Neural progenitor cell (in vitro differentiated cells): ENCODE results near the gene CFAP61. TPM values are rescaled to one million over a fixed set of nuclear protein-coding genes. Genes with fewer than 3 reads are reported as not detected.

Source experiments
- DNase-seq: peaks from one replicate; pipeline ENCODE4 v3.0.0-alpha.2; 2016; ENCODE audit warnings: low spot score
- H2AFZ ChIP-seq: fragments of 200-600 bp; sonication (generic); replicated peaks from 2 replicates; pipeline ENCODE4 v1.6.1; 2016; ENCODE audit warnings: antibody characterized with exemption
- H3F3A ChIP-seq: fragments of 200-600 bp; sonication (generic); 2 replicates; pipeline ENCODE4 v1.6.1; 2016; ENCODE audit warnings: antibody characterized with exemption, low read depth
- H3K27ac ChIP-seq: fragments of 200-600 bp; sonication (generic); 2 replicates; pipeline ENCODE4 v1.5.1; 2016; ENCODE audit warnings: mild to moderate bottlenecking
- H3K27me3 ChIP-seq: fragments of 200-600 bp; sonication (generic); 2 replicates; pipeline ENCODE4 v1.6.1; 2016; ENCODE audit warnings: mild to moderate bottlenecking, moderate library complexity
- H3K36me3 ChIP-seq: fragments of 200-600 bp; sonication (generic); 2 replicates; pipeline ENCODE4 v1.5.1; 2016
- H3K4me1 ChIP-seq: fragments of 200-600 bp; sonication (generic); 2 replicates; pipeline ENCODE4 v1.6.1; 2016; ENCODE audit warnings: mixed run types
- H3K4me2 ChIP-seq: fragments of 200-600 bp; sonication (generic); 2 replicates; pipeline ENCODE4 v1.6.1; 2016
- H3K4me3 ChIP-seq: fragments of 200-600 bp; sonication (generic); 2 replicates; pipeline ENCODE4 v1.5.1; 2016
- H3K79me2 ChIP-seq: fragments of 200-600 bp; sonication (generic); 2 replicates; pipeline ENCODE4 v1.6.1; 2016; ENCODE audit warnings: low read depth
- H3K9ac ChIP-seq: fragments of 200-600 bp; sonication (generic); 2 replicates; pipeline ENCODE4 v1.6.1; 2016
- H3K9me3 ChIP-seq: fragments of 200-600 bp; sonication (generic); 2 replicates; pipeline ENCODE4 v1.5.1; 2016; ENCODE audit warnings: low read depth
- H4K20me1 ChIP-seq: fragments of 200-600 bp; sonication (generic); 2 replicates; pipeline ENCODE4 v1.6.1; 2016; ENCODE audit warnings: low read depth
- H3K27ac Mint-ChIP-seq: 3 replicates; pipeline ENCODE4 v1.8.0; 2021; ENCODE audit warnings: mixed read lengths
- H3K27me3 Mint-ChIP-seq: 2 replicates; pipeline ENCODE4 v1.8.0; 2022; ENCODE audit warnings: low read depth, mild to moderate bottlenecking, inconsistent platforms, moderate library complexity, mixed read lengths; ENCODE audit not compliant: insufficient read depth
- H3K36me3 Mint-ChIP-seq: 3 replicates; pipeline ENCODE4 v1.8.0; 2021; ENCODE audit warnings: mixed read lengths
- H3K4me1 Mint-ChIP-seq: 3 replicates; pipeline ENCODE4 v1.8.0; 2021; ENCODE audit warnings: mixed read lengths
- H3K4me3 Mint-ChIP-seq: 3 replicates; pipeline ENCODE4 v1.8.0; 2021; ENCODE audit warnings: mild to moderate bottlenecking, moderate library complexity, mixed read lengths
- H3K9me3 Mint-ChIP-seq: 3 replicates; pipeline ENCODE4 v1.8.0; 2020; ENCODE audit warnings: mixed read lengths
- CTCF ChIP-seq: fragments of 200-600 bp; sonication (generic); IDR thresholded peaks from 2 replicates; pipeline ENCODE4 v1.5.1; 2017; ENCODE audit warnings: antibody characterized with exemption, mild to moderate bottlenecking
- EZH2 ChIP-seq: fragments of 200-600 bp; sonication (generic); IDR thresholded peaks from 2 replicates; pipeline ENCODE4 v1.6.1; 2017; ENCODE audit warnings: antibody characterized with exemption, mild to moderate bottlenecking, moderate library complexity
- EZH2phosphoT487 ChIP-seq: fragments of 200-600 bp; sonication (generic); IDR thresholded peaks from 2 replicates; pipeline ENCODE4 v1.6.1; 2017; ENCODE audit warnings: antibody characterized with exemption
- total RNA-seq: library from RNA; depleted of rRNA; stranded (reverse); fragments of >200 nt; gene quantifications from 2 replicates; pipeline ENCODE4 v1.2.3, GENCODE V29; 2015; ENCODE audit warnings: low replicate concordance

The CFAP61 gene
- total RNA-seq, 1 donor from 2014 or later = not detected

GRCh38 chr20:20246996-20247633 lies 194.8 kb downstream of the CFAP61 start:
- Mint-ChIP-seq H3K27ac (no peak overlapping the region), H3K27me3 (peaks cover 5% of the 10 kb centered on the region), H3K36me3 (peaks cover 9% of the 10 kb centered on the region), H3K4me3 (no peak overlapping the region), H3K9me3 (peaks cover 26% of the 10 kb centered on the region), H3K4me1 (peaks cover 12% of the 10 kb centered on the region)
- Histone ChIP-seq H4K20me1 (no peaks in the 10 kb centered on the region), H3K9me3 (no peaks in the 10 kb centered on the region), H3K4me2 (no peak overlapping the region), H3K4me3 (no peak overlapping the region), H2AFZ (no peak overlapping the region), H3K27ac (no peak overlapping the region), H3K36me3 (no peaks in the 10 kb centered on the region), H3F3A (no peaks in the 10 kb centered on the region), H3K27me3 (no peaks in the 10 kb centered on the region), H3K4me1 (peaks cover 3% of the 10 kb centered on the region), H3K79me2 (no peaks in the 10 kb centered on the region), H3K9ac (no peak overlapping the region)
- DNase-seq = no peak
- TF ChIP-seq CTCF = no peak
- TF ChIP-seq EZH2 = no peak
- no peak for TF ChIP-seq EZH2phosphoT487

- H3K36me3 ChIP-seq = no peaks in the 10 kb centered on the region
- Mint-ChIP-seq H3K4me3 (no peak overlapping the region), H3K27me3 (peaks cover 7% of the 10 kb centered on the region), H3K27ac (no peak overlapping the region), H3K36me3 (peaks cover 7% of the 10 kb centered on the region), H3K9me3 (peaks cover 18% of the 10 kb centered on the region), H3K4me1 (peaks cover 4% of the 10 kb centered on the region)
- DNase-seq = no peak
- no peak overlapping the region for H3K4me2 ChIP-seq
- H3K27me3 ChIP-seq = no peaks in the 10 kb centered on the region
- no peak overlapping the region for H3K4me3 ChIP-seq
- no peaks in the 10 kb centered on the region for H3K79me2 ChIP-seq
- no peaks in the 10 kb centered on the region for H3K9me3 ChIP-seq
- no peaks in the 10 kb centered on the region for H4K20me1 ChIP-seq
- no peak for TF ChIP-seq EZH2phosphoT487
- no peak for TF ChIP-seq EZH2
- TF ChIP-seq CTCF = no peak
- H3F3A ChIP-seq = no peaks in the 10 kb centered on the region
- no peak overlapping the region for H2AFZ ChIP-seq
- H3K4me1 ChIP-seq = no peaks in the 10 kb centered on the region
- no peak overlapping the region for H3K27ac ChIP-seq
- H3K9ac ChIP-seq = no peak overlapping the region
Observed at GRCh38 chr20:20248620-20249200, 196.4 kb downstream of the CFAP61 start.

- H3K36me3 Mint-ChIP-seq = no peaks in the 10 kb centered on the region
- Histone ChIP-seq H3K4me3 (no peak overlapping the region), H3K4me1 (no peaks in the 10 kb centered on the region), H2AFZ (no peak overlapping the region), H4K20me1 (no peaks in the 10 kb centered on the region), H3K27me3 (no peaks in the 10 kb centered on the region), H3K9me3 (no peaks in the 10 kb centered on the region), H3K9ac (no peak overlapping the region), H3K4me2 (no peak overlapping the region), H3K27ac (no peak overlapping the region), H3K79me2 (no peaks in the 10 kb centered on the region), H3F3A (no peaks in the 10 kb centered on the region), H3K36me3 (no peaks in the 10 kb centered on the region)
- no peaks in the 10 kb centered on the region for H3K9me3 Mint-ChIP-seq
- DNase-seq = no peak
- peaks cover 4% of the 10 kb centered on the region for H3K4me1 Mint-ChIP-seq
- peaks cover 9% of the 10 kb centered on the region for H3K27me3 Mint-ChIP-seq
- TF ChIP-seq EZH2phosphoT487 = no peak
- no peak for TF ChIP-seq EZH2
- no peak for TF ChIP-seq CTCF
- no peak overlapping the region for H3K4me3 Mint-ChIP-seq
- no peak overlapping the region for H3K27ac Mint-ChIP-seq
Observed at GRCh38 chr20:20251317-20251716, 199.0 kb downstream of the CFAP61 start.
